Uterus (tissue), 4 donors: ENCODE measurements around the gene CCN5. TPM values are rescaled to one million over a fixed set of nuclear protein-coding genes. Genes with fewer than 3 reads are reported as not detected.

Experiments used
- DNase-seq, 2 donors: peaks; one replicate each; pipeline ENCODE4 v3.0.0-alpha.2; 2019 to 2020
- H3K27ac ChIP-seq, 2 donors: fragments of 200-600 bp; sonication (generic); 1 replicate in 1 of 2; 2 replicates in 1 of 2; pipeline ENCODE4 v1.5.1; 2016 to 2018
- H3K27me3 ChIP-seq, 2 donors: fragments of 200-600 bp; sonication (generic); one replicate each; pipeline ENCODE4 v1.5.1; 2018 to 2019; ENCODE audit warnings: control low read depth in 1 of 2
- H3K36me3 ChIP-seq, 2 donors: fragments of 200-600 bp; sonication (generic); one replicate each; pipeline ENCODE4 v1.5.1; 2019; ENCODE audit warnings: control low read depth in 1 of 2
- H3K4me1 ChIP-seq, 2 donors: fragments of 200-600 bp; sonication (generic); one replicate each; pipeline ENCODE4 v1.5.1; 2018 to 2019; ENCODE audit warnings: control low read depth in 1 of 2
- H3K4me3 ChIP-seq, 2 donors: fragments of 200-600 bp; sonication (generic); 1 replicate in 1 of 2; 2 replicates in 1 of 2; pipeline ENCODE4 v1.5.1; 2018 to 2019; ENCODE audit warnings: mild to moderate bottlenecking in 1 of 2
- H3K9me3 ChIP-seq, 2 donors: fragments of 200-600 bp; sonication (generic); one replicate each; pipeline ENCODE4 v1.5.1; 2019; ENCODE audit warnings: control low read depth in 1 of 2
- CTCF ChIP-seq, 4 experiments: fragments of 200-600 bp in 2 of 4; fragments of 450-650 bp in 2 of 4; sonication (generic) in 2 of 4; IDR thresholded peaks; one replicate each; pipeline ENCODE4 v1.5.1; 2016 to 2019; ENCODE audit warnings: antibody characterized with exemption in 4 of 4, mild to moderate bottlenecking in 2 of 4, moderate library complexity in 1 of 4
- POLR2A ChIP-seq, 2 donors: fragments of 450-650 bp; IDR thresholded peaks; one replicate each; pipeline ENCODE4 v1.6.1; 2016; ENCODE audit warnings: antibody characterized with exemption in 2 of 2, mild to moderate bottlenecking in 1 of 2, moderate library complexity in 1 of 2
- intact Hi-C: fragments of 100-400 bp; cut with DNase I; formaldehyde crosslinking; loops from one replicate; pipeline ENCODE4 v1.15.1; 2023; ENCODE audit warnings: low total_unique reads
- total RNA-seq, 4 donors: library from RNA; depleted of rRNA in 3 of 4; stranded (reverse); fragments of >200 nt in 3 of 4; gene quantifications; one replicate each; pipeline versions ENCODE4 v1.1.0 to v1.2.4, GENCODE V29; 2014 to 2023
- donor health status: DM: yes; HTN: yes; CAD: no.

CCN5 gene
- total RNA-seq, 4 donors from 2014 or later = 19.4 to 47.9 (median 29.7) TPM; not detected in 1

DNA sequence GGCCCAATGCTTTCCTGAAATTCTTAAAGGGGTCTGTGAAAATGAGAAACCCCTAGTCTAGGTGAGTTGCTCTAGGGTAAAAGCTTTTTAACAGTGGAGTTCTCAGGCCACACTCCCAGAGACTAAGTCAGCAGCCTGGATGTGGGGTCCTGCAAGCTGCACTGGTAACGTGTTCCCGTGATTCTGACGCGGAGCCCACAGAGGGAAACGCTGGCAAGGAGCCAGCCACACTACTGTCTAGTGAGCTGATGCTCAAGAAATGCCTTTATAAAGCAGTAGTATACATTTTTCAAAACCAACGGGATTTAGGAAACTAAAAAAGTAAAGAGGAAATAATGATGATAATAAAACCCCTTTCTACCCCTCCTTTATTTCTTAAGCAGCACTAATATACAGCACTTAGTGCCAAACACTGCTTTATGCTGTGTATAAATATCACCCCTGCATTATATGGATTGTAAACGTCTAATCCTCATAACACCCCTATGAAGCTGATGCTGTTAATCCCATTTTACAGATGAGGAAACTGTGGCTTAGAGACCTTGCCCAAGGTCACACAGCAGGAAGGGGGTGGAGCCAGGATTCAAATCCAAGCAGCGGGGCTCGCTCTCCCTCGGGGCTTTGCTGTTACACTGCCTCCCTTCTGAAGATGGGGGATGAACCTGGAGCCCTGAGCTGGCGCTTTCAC lies 55.5 kb downstream of the CCN5 start:
- no peak for TF ChIP-seq POLR2A (IDR thresholded peaks at IDR 0.05)
- TF ChIP-seq CTCF (IDR thresholded peaks at IDR 0.05) = no peak
- Histone ChIP-seq H3K27ac (no peak overlapping the region), H3K4me1 (no peaks in the 10 kb centered on the region), H3K4me3 (no peak overlapping the region), H3K9me3 (no peaks in the 10 kb centered on the region), H3K36me3 (no peaks in the 10 kb centered on the region), H3K27me3 (no peaks in the 10 kb centered on the region)
- intact Hi-C loops = no loop called here
- DNase-seq = no peak

DNA sequence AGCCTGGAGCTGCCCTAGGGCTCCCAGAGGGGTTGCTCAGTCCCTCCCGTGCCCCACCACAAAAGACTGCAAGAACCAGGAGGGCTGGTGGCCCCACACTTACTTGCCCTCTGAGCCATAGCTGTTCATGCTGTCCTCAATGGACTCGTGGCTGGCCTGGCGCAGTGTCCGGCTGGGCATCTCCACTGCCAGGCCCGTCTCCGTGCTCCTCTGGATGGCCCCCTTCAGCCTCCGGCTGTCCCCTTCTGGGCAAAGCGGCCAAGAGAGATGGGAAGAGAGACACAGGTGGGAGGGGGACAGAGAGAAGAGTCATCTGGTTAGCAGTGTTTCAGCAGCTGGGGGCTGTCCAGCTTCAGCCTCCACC lies 56.0 kb downstream of the CCN5 start:
- DNase-seq = no peak
- H3K9me3 ChIP-seq = no peaks in the 10 kb centered on the region
- no peaks in the 10 kb centered on the region for H3K27me3 ChIP-seq
- TF ChIP-seq POLR2A (IDR thresholded peaks at IDR 0.05) (no peak), CTCF (IDR thresholded peaks at IDR 0.05) (no peak)
- intact Hi-C loops = no loop called here
- no peaks in the 10 kb centered on the region for H3K4me1 ChIP-seq
- no peak overlapping the region for H3K4me3 ChIP-seq
- no peak overlapping the region for H3K27ac ChIP-seq
- no peaks in the 10 kb centered on the region for H3K36me3 ChIP-seq

DNA sequence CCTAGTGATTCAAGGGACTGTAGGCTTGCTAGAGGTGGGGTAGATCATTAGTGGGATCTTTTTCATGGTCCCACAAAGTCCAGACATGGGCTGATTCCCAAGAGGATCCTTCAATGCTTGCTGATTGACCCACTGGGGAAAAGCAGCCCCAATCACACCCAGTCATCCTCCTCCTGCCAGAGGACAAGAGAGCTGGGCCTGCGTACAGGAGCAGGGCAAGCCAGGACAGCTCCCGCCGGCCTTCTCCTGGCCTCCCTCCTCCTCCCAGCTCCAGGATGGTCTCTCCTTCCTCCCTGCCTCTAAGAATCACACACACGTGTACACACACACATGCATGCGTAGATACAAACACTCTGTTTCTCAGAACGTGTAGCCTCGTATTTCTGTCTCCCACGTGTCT lies 57.5 kb downstream of the CCN5 start:
- H3K27ac ChIP-seq = no peak overlapping the region
- H3K4me1 ChIP-seq = no peaks in the 10 kb centered on the region
- no peaks in the 10 kb centered on the region for H3K27me3 ChIP-seq
- no peak for DNase-seq
- H3K36me3 ChIP-seq = no peaks in the 10 kb centered on the region
- no peaks in the 10 kb centered on the region for H3K9me3 ChIP-seq
- H3K4me3 ChIP-seq = no peak overlapping the region
- intact Hi-C loops = no loop called here
- TF ChIP-seq CTCF (IDR thresholded peaks at IDR 0.05) (no peak), POLR2A (IDR thresholded peaks at IDR 0.05) (no peak)

DNA sequence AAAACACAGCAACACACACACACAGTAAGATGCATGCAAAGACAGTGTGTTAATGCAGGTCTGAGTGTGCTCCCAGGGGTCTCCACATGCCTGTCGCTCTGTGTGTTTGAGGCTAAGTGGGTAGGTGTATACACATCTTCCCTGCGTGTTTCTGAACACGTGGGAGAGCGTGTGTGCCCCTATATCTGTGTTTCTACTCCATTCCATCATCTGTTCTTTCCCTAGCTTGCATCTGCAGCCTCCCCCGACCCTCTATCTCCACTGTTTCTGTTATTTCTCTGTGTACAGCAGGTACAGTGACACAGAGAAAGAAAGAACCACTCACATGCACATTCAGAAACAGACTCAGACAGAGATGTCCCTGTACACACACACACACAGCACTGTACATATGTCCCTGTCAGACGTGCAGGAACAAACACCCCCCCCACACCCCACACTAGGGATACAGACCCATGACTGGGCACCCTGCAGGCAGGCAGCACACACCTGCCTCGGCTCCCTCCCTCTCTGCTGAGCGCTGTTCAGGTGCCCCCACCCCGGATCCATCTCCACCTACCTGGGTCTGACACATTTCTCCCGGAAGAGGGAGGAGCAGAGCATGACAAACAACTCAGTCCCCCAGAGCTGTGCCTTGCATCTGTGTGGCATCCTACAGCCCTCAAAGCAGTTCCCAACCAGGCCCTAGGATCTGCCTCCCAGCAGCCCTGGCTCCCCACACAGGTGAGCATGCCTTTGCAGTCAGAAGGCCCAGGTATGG lies 58.1 kb downstream of the CCN5 start:
- Histone ChIP-seq H3K27ac (no peak overlapping the region), H3K36me3 (no peaks in the 10 kb centered on the region), H3K4me1 (no peaks in the 10 kb centered on the region), H3K9me3 (no peaks in the 10 kb centered on the region), H3K27me3 (no peaks in the 10 kb centered on the region), H3K4me3 (no peak overlapping the region)
- intact Hi-C loops = no loop called here
- TF ChIP-seq POLR2A (IDR thresholded peaks at IDR 0.05) (no peak), CTCF (IDR thresholded peaks at IDR 0.05) (no peak)
- DNase-seq = no peak

DNA sequence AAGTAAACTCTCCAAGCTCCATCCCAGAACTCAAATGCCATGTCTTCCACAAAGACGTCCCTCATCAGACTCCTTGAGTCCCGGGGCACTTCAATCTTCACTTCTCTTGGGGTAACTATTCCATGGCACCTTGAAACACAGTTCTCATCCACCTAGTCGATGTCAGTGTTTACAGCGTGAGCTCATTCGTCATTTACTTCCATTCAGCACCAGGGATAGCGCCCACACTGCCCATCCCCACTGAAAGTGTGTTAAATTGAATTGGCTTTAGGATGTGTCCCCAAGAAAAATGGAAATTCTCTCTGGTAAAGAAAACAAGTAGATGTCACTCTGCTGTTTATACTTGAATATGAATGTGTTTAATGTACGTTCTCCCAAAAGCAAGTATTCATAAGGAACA lies 61.8 kb downstream of the CCN5 start:
- TF ChIP-seq POLR2A (IDR thresholded peaks at IDR 0.05) (no peak), CTCF (IDR thresholded peaks at IDR 0.05) (no peak)
- Histone ChIP-seq H3K27me3 (no peaks in the 10 kb centered on the region), H3K4me3 (no peak overlapping the region), H3K36me3 (no peaks in the 10 kb centered on the region), H3K27ac (no peak overlapping the region), H3K4me1 (no peaks in the 10 kb centered on the region), H3K9me3 (no peaks in the 10 kb centered on the region)
- no peak for DNase-seq
- intact Hi-C loops = no loop called here
